Natural killer cell treated with Interleukin-12 subunit alpha and Interleukin-12 subunit beta and Interleukin-15 and Interleukin-18, amount 100 ng/mL, for 72 hours (primary cell): ENCODE results near the gene DAAM1. TPM values are rescaled to one million over a fixed set of nuclear protein-coding genes. Genes with fewer than 3 reads are reported as not detected.

Source experiments
- ATAC-seq, 2 donors: fragments of 150-1000 bp; cut with Tn5 transposase in 1 of 2; sonication (Bioruptor Pico), chemical (Tn5 transposase) in 1 of 2; 2 replicates each; pipeline ENCODE4 v1.10.0; 2021
- DNase-seq: peaks from one replicate; pipeline ENCODE4 v3.0.0; 2022; ENCODE audit warnings: low spot score
- H3K27ac Mint-ChIP-seq, 2 donors: 1 replicate in 1 of 2; 2 replicates in 1 of 2; pipeline ENCODE4 v1.8.0; 2022; ENCODE audit warnings: mixed read lengths in 2 of 2, mild to moderate bottlenecking in 1 of 2, moderate library complexity in 1 of 2
- H3K27me3 Mint-ChIP-seq, 2 donors: 1 replicate in 1 of 2; 2 replicates in 1 of 2; pipeline ENCODE4 v1.8.0; 2022; ENCODE audit warnings: mixed read lengths in 2 of 2
- H3K36me3 Mint-ChIP-seq: one replicate; pipeline ENCODE4 v1.8.0; 2022; ENCODE audit warnings: mixed read lengths
- H3K4me1 Mint-ChIP-seq, 2 donors: 1 replicate in 1 of 2; 2 replicates in 1 of 2; pipeline ENCODE4 v1.8.0; 2022; ENCODE audit warnings: low read depth in 2 of 2, mixed read lengths in 2 of 2, mild to moderate bottlenecking in 1 of 2
- H3K4me3 Mint-ChIP-seq: one replicate; pipeline ENCODE4 v1.8.0; 2022; ENCODE audit warnings: mixed read lengths
- H3K9me3 Mint-ChIP-seq: 2 replicates; pipeline ENCODE4 v1.8.0; 2022; ENCODE audit warnings: mixed read lengths
- total RNA-seq, 2 donors: library from RNA; stranded (reverse); gene quantifications; one replicate each; pipeline ENCODE4 v1.2.3, GENCODE V29; 2022

DAAM1 gene
- total RNA-seq, 2 donors from 2014 or later, result 21.3 to 22.5 TPM

- Mint-ChIP-seq H3K27me3 (peaks cover 6 to 34% of the 10 kb centered on the region in 2 donors), H3K27ac (no peak overlapping the region), H3K9me3 (peaks cover 3% of the 10 kb centered on the region), H3K36me3 (peaks cover 17% of the 10 kb centered on the region), H3K4me1 (no peaks in the 10 kb centered on the region), H3K4me3 (no peak overlapping the region)
- no peak for DNase-seq
- no peak for ATAC-seq
Measured at GRCh38 chr14:59407246-59408010, 219.0 kb downstream of the DAAM1 start.

- H3K4me1 Mint-ChIP-seq, result no peaks in the 10 kb centered on the region
- peaks cover 3 to 5% of the 10 kb centered on the region in 2 donors for H3K27me3 Mint-ChIP-seq
- H3K36me3 Mint-ChIP-seq, result peaks cover 6% of the 10 kb centered on the region
- peaks cover 3% of the 10 kb centered on the region for H3K9me3 Mint-ChIP-seq
- no peak for ATAC-seq
- H3K4me3 Mint-ChIP-seq, result no peak overlapping the region
- no peak overlapping the region for H3K27ac Mint-ChIP-seq
- no peak for DNase-seq
Measured at GRCh38 chr14:59415836-59416602, 227.6 kb downstream of the DAAM1 start.

GRCh38 chr14:59417311-59417710 lies 228.8 kb downstream of the DAAM1 start:
- no peak for DNase-seq
- Mint-ChIP-seq H3K4me1 (no peaks in the 10 kb centered on the region), H3K27me3 (peaks cover 0 to under 1% of the 10 kb centered on the region in 2 donors), H3K27ac (no peak overlapping the region), H3K36me3 (peaks cover 3% of the 10 kb centered on the region), H3K9me3 (no peaks in the 10 kb centered on the region), H3K4me3 (no peak overlapping the region)
- ATAC-seq, result no peak

GRCh38 chr14:59419303-59419702 lies 230.8 kb downstream of the DAAM1 start:
- no peak overlapping the region for H3K4me3 Mint-ChIP-seq
- no peaks in the 10 kb centered on the region for H3K36me3 Mint-ChIP-seq
- no peaks in the 10 kb centered on the region for H3K27me3 Mint-ChIP-seq
- ATAC-seq (no peak), DNase-seq (no peak)
- no peaks in the 10 kb centered on the region for H3K9me3 Mint-ChIP-seq
- no peak overlapping the region for H3K27ac Mint-ChIP-seq
- no peaks in the 10 kb centered on the region for H3K4me1 Mint-ChIP-seq
